Superior temporal gyrus (tissue), 1 donor: ENCODE data around the gene C5orf63.
"Not testable (repeated sequence)": the region's sequence is repeated elsewhere in the genome, so short reads cannot be mapped to it uniquely, and the experiment has no call there.

ENCODE experiments used
- DNase-seq: peaks from one replicate; pipeline ENCODE4 v3.0.0-alpha.2; 2016; ENCODE audit errors: extremely low spot score

The C5orf63 gene

GRCh38 chr5:127072861-127073846, at the start of gene C5orf63:
Gene C5orf63, minus strand, starts transcription at chr5:127073502. Its CDS starts 14,507 bp downstream, at chr5:127058995.
- no peak for DNase-seq

DNA sequence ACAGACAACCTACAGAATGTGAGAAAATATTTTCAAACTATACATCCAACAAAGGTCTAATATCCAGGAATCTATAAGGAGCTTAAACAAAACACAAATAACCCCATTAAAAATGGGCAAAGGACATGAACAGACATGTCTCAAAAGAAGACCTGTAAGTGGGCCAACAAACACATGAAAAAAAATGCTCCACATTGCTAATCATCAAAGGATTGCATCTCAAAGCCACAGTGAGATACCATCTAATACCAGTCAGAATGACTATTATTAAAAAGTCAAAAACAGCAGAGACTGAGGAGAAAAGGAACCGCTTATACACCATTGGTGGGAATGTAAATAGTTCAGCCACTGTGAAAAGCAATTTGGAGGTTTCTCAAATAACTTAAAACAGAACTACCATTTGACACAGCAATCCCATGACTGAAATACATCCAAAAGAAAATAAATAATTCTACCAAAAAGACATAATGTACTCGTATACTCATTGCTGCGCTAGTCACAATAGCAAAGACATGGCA, 39.1 kb upstream of the C5orf63 start:
- no peak for DNase-seq

DNA sequence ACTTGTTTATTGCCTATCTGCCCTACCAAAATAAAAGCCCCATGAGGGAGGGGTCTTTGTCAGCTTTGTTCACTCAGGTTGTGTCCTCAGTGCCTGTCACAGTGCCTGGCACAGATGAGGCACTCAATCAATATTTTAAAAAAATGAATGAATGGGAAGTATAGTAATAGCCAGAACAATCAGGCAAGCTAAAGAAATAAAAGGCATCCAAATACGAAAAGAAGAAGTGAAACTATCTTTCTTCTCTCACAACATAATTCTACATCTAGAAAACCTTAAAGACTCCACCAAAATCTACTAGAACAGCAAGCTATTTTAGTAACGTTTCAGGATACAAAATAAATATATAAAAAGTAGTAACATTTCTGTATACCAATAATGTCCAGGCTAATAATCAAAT, 37.8 kb upstream of the C5orf63 start:
- DNase-seq, result no peak

DNA sequence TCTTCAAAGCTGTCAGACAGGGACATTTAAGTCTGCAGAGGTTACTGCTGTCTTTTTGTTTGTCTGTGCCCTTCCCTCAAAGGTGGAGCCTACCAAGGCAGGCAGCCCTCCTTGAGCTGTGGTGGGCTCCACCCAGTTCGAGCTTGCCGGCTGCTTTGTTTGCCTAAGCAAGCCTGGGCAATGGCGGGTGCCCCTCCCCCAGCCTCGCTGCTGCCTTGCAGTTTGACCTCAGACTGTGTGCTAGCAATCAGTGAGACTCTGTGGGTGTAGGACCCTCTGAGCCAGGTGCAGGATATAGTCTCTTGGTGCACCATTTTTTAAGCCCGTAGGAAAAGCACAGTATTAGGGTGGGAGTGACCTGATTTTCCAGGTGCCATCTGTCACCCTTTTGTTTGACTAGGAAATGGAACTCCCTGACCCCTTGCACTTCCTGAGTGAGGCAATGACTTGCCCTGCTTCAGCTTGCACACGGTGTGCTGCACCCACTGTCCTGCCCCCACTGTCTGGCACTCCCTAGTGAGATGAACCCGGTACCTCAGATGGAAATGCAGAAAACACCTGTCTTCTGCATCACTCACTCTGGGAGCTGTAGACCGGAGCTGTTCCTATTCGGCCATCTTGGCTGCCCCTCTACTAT, 35.4 kb upstream of the C5orf63 start:
- not testable (repeated sequence) for DNase-seq

DNA sequence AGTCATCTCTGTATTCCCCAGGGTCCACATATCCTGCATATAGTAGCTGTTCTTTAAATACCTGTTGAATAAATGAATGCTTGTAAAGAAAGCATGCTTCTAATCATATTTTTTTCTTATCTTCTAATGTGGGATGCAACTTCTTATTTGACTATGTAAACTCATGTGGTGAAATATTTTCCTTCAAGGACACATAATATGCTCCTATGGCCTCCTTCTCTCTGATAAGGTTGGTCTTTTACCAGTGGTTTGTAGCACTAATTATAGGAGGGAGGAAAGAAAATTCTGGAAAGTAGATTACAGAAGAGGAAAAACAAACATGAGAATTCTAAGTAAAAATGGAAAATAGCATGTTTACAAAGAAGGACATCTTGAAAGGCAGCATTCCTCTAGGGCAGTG, 28.6 kb upstream of the C5orf63 start:
- no peak for DNase-seq

DNA sequence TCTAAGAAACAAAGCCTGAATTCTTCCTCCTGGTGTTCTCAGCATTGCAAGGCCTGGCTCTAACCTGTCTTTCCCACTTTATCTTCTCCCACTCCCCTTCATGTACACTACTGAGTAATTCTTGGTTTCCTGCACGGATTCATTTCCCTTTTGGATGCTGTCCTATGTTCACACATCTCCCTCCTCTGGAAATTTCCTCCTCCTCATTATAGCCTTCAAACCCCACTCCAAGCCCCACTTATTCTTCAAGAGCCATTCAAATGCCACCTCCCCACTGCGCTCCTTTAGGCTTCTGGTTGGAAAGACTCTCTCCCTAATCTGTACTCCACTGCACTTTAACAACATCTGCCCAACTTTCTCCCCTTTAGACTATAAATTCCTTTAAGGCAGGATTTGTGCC, 28.2 kb upstream of the C5orf63 start:
- no peak for DNase-seq

- no peak for DNase-seq
These were observed 24.9 kb upstream of the C5orf63 start for GRCh38 chr5:127098241-127098640.

- DNase-seq, result no peak
These were observed 24.0 kb upstream of the C5orf63 start for GRCh38 chr5:127097278-127097677.

- no peak for DNase-seq
These were observed 23.2 kb upstream of the C5orf63 start for GRCh38 chr5:127096328-127096993.

GRCh38 chr5:127094161-127094814, 21.0 kb upstream of the C5orf63 start:
- peak; percentile 80 for DNase-seq

- DNase-seq, result no peak
These were observed 19.4 kb upstream of the C5orf63 start for GRCh38 chr5:127092690-127093089.

- DNase-seq, result no peak
These were observed 15.9 kb upstream of the C5orf63 start for GRCh38 chr5:127089191-127089590.

- no peak for DNase-seq
These were observed 14.9 kb upstream of the C5orf63 start for GRCh38 chr5:127088251-127088650.

- DNase-seq, result no peak
These were observed 13.3 kb upstream of the C5orf63 start for GRCh38 chr5:127086589-127086988.

- DNase-seq, result no peak
These were observed 12.5 kb upstream of the C5orf63 start for GRCh38 chr5:127085796-127086195.

DNA sequence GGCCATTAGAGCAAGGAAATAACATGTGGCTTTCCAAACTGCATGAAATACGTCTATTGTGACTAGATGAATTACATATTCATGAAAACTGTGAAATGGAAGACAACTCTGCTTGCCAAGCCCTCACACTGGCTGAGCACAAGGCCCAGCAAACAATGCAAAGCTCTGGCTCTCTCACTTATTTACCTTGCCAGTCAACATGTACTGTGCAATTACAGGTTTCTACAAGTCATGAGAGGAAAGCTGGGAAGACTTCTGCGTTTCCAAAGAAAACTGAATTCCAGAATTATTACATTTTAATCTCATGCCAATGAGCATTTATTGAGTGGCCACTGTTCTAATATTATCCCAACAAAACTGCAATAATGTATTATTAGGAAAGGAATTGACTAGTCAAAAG, 12.1 kb upstream of the C5orf63 start:
- DNase-seq, result peak; percentile 23

GRCh38 chr5:127084656-127085055, 11.4 kb upstream of the C5orf63 start:
- DNase-seq, result no peak

- DNase-seq, result no peak
These were observed 10.4 kb upstream of the C5orf63 start for GRCh38 chr5:127083711-127084110.

DNA sequence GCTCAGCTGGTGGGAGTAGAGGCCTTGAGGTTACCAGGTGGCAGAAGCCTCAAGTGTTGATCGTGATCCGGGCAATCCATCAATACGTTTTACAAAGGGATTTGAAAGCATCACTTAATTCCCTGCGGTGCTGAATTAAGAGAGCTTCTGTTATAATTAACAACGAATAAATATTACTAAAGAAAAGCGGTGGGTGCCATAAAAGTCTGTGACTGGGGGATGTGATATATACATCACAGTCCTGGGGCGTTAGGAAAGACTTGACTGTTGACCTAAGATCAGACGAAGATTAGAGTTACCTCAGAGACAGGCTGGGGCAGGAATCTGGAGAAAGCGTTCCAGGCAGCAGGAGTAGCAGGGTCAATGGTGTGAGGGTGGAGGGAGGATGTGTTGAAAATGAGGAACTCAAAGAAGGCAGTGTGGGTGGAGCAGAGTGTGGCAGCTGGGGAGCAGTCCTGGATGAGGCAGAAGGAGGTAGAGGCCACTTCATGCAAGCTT, 6.7 kb upstream of the C5orf63 start:
- no peak for DNase-seq

- no peak for DNase-seq
These were observed 4.1 kb upstream of the C5orf63 start for GRCh38 chr5:127077366-127077765.

GRCh38 chr5:127076315-127077129, 3.2 kb upstream of the C5orf63 start:
- no peak for DNase-seq
